Fibroblast of villous mesenchyme (primary cell): Measurements from ENCODE around the gene MAPK8. TPM values are rescaled to one million over a fixed set of nuclear protein-coding genes. Genes with fewer than 3 reads are reported as not detected.
"Not testable (repeated sequence)": the region's sequence is repeated elsewhere in the genome, so short reads cannot be mapped to it uniquely, and the experiment has no call there.

Source experiments
- DNase-seq: peaks from one replicate; pipeline ENCODE4 v3.0.0-alpha.2; 2010; ENCODE audit warnings: low read depth
- H3K4me3 ChIP-seq: 2 replicates; pipeline ENCODE4 v1.5.1; 2011; ENCODE audit warnings: low read depth, mild to moderate bottlenecking, low read length
- total RNA-seq: library from RNA; depleted of rRNA; stranded (reverse); fragments of >200 nt; gene quantifications from 2 replicates; pipeline ENCODE4 v1.2.3, GENCODE V29; 2012
- TF ChIP-seq, protein P1 (sequence below): IDR thresholded peaks from 2 replicates; pipeline ENCODE4 v1.5.1; 2012; ENCODE audit warnings: low read depth, mild to moderate bottlenecking, low read length; ENCODE audit not compliant: insufficient read depth

Gene MAPK8
- total RNA-seq, 1 donor, result 111 TPM

DNA sequence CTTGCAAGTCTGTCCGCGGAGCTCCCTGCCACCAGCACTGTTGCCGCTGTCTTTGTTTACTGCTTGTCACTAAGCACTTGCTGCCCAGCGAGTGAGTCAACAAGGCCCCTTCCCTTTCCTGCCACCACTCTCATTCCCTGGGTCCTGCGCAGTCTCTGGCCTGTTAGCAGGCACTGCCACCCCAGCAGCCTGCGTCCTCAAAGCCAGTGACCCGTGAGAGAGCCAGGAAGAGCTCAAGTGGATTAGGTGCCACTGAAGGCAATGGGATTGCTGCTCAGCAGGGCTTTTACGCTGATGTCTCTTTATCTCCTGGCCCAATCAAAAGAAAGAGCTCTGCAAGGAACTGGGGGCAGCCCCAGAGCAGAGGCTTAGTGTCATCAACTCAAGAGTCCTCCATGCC lies 31.8 kb upstream of the MAPK8 start, which contains the start of gene FRMPD2:
Gene FRMPD2, minus strand, starts transcription at position 61 of the 400 bp plus-strand sequence. CDS start 129 bp downstream, outside the sequence.
- TF ChIP-seq, protein P1, sequence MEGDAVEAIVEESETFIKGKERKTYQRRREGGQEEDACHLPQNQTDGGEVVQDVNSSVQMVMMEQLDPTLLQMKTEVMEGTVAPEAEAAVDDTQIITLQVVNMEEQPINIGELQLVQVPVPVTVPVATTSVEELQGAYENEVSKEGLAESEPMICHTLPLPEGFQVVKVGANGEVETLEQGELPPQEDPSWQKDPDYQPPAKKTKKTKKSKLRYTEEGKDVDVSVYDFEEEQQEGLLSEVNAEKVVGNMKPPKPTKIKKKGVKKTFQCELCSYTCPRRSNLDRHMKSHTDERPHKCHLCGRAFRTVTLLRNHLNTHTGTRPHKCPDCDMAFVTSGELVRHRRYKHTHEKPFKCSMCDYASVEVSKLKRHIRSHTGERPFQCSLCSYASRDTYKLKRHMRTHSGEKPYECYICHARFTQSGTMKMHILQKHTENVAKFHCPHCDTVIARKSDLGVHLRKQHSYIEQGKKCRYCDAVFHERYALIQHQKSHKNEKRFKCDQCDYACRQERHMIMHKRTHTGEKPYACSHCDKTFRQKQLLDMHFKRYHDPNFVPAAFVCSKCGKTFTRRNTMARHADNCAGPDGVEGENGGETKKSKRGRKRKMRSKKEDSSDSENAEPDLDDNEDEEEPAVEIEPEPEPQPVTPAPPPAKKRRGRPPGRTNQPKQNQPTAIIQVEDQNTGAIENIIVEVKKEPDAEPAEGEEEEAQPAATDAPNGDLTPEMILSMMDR, result no peak

DNA sequence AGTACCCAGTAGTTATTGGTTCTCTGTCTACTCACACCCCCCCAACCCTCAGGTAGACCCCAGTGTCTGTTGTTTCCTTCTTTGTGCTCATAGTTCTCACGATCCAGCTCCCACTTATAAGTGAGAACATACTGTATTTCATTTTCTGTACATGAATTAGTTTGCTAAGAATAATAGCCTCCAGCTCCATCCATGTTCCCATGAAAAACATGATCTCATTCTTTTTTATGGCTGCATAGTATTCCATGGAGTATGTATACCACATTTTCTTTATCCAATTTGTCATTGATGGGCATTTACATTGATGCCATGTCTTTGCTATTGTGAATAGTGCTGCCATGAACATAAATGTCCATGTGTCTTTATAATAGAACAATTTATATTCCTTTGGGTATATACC lies 29.4 kb upstream of the MAPK8 start:
- TF ChIP-seq, protein P1, result no peak
- H3K4me3 ChIP-seq, result no peak overlapping the region
- no peak for DNase-seq

More for the DNA sequence above, 31.8 kb upstream of the MAPK8 start, which contains the start of gene FRMPD2:
- no peak for DNase-seq
- no peak within 1 kb of the TSS for H3K4me3 ChIP-seq

DNA sequence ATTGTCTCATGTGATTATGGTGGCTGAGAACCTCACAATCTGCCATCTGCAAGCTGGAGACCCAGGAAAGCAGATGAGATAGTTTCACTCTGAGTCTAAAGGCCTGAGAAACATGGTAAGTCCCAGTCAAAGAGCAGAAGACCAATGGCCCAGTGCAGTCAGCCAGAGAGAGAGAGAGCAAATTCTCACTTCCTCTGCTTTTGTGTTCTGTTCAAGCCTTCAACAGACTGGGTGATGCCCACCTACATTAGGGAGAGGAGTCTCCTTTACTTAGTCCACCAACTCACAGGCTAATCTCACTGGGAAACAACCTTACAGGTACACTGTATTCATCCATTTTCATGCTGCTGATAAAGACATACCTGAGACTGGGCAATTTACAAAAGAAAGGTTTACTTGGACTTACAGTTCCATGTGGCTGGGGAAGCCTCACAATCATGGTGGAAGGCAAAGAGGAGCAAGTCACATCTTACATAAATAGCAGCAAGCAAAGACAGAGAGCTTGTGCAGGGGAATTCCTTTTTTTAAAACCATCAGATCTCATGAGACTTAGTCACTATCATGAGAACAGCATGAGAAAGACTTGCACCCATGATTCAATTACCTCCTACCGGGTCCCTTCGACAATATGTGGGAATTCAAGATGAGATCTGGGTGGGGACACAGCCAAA lies 27.3 kb upstream of the MAPK8 start:
- TF ChIP-seq, protein P1, result no peak
- no peak for DNase-seq
- H3K4me3 ChIP-seq, result no peak overlapping the region

DNA sequence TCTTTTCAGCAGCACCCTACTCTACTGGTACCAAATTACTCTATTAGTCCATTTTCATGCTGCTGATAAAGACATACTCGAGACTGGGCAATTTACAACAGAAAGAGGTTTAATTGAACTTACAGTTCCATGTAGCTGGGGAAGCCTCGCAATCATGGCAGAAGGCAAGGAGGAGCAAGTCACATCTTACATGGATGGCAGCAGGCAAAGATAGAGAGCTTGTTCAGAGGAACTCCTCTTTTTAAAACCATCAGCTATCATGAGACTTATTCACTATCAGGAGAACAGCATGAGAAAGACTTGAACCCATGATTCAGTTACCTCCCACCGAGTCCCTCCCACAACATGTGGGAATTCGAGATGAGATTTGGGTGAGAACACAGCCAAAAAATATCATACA lies 24.8 kb upstream of the MAPK8 start:
- DNase-seq, H3K4me3 ChIP-seq: not testable (repeated sequence)

DNA sequence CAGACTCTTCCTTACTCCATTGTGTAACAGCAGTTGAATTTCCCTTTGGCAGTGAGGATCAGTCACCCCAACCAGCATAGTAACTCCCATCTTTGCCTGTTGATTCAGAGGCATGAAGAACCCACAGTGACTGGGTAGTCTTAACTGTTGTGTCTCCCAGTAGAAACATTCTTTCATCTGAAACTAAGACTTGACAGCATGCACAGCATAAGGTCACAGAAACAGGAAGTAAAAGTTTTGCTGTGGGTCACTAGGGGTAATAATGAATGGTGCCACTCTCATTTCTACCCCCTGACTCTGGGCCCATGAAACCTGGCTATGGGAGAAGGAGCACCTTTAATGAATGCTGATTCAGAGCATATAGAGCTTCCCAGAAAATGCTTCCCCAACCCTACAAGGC lies 23.6 kb upstream of the MAPK8 start:
- TF ChIP-seq, protein P1, result no peak
- H3K4me3 ChIP-seq, result no peak overlapping the region
- DNase-seq, result no peak

DNA sequence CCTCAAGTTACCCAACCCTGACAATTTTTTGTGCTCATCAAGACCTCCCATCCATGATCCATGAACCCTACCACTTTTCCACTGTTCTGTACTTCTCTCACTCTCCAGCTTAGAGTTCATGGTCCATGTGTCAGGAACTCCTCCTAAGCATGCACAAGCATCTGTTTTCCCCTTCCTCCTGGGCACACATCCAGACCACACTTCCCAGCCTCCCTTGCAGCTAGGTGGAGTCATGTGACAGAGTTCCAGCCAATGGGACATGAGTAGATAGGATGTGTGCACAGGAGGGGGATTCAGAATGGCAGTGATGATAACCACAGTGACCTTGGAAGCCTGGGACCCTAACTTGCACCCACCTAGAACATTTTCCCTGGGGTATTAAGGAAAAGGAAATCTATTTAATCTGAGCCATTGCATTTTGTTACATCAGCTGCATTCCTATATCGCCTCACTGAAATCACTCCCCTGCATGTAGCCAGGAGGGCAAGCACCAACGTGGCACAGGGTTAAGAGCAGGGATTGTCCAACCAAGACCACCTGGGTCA lies 22.4 kb upstream of the MAPK8 start:
- TF ChIP-seq, protein P1, result no peak
- no peak for DNase-seq
- H3K4me3 ChIP-seq, result no peak overlapping the region

DNA sequence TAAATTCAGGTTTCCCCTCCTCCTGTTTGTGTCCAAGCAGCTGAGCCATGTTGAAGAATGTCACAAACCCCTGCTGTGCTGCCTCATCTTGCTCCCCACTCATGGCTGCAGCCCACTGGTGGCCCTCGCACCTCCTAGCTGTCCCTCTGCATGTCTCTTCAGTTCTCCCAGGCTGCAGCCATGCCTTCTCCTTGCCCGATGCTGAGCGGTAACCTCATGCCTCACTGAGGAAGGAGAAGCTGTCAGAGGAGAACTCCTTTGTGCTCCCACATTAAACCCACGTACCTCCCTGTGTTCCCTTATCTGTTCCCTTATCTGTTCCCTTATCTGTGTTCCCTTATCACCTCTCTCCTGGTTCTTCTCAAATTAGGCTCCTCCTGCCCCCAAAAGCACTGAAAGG lies 21.7 kb upstream of the MAPK8 start:
- TF ChIP-seq, protein P1, result no peak
- no peak for DNase-seq
- no peak overlapping the region for H3K4me3 ChIP-seq
